GM18870 (cell line): ENCODE measurements around the gene SEC22A.
"Not testable (repeated sequence)": the region's sequence is repeated elsewhere in the genome, so short reads cannot be mapped to it uniquely, and the experiment has no call there.

Experiments used
- ATAC-seq: cut with Tn5 transposase; IDR thresholded peaks from one replicate; pipeline ENCODE4 v1.9.1; 2021; ENCODE audit warnings: moderate library complexity; ENCODE audit not compliant: unreplicated experiment

The SEC22A gene

DNA sequence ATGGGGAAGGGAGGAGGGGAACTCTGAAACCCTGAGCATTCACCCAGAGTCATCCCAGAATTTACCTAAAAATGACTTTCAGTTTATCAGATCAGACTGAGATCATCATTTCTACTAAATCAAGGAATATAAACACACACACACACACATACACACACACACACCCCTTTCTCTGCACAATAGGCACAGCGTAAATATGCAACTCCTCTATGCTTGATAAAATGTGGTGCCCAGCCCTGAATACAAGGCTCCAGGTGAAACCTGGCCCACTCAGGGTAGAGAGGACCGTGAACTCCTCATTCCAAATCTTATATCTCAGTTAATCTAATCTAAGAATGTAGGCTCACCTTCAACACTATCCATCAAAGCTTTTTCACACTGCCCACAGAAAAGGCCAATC lies 31.8 kb upstream of the SEC22A start:
- ATAC-seq = no peak

DNA sequence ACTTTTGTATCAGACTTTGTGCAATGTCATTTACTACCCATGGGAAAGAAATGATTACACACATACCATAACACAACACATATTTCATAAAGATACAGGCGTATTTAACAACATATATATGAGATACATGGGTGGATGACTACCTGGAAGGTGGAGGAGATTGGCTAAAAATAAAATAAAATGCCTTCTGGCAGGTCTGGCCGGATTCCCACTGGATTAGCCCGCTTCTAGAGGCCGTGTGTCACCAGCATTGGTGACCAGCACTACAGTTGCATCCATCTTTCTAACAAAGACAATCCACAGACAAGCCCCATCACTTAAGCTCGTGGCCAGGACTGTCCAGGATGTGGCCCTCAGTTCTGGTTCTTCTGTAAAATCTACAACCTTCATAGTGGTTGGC lies 21.0 kb upstream of the SEC22A start:
- no peak for ATAC-seq

DNA sequence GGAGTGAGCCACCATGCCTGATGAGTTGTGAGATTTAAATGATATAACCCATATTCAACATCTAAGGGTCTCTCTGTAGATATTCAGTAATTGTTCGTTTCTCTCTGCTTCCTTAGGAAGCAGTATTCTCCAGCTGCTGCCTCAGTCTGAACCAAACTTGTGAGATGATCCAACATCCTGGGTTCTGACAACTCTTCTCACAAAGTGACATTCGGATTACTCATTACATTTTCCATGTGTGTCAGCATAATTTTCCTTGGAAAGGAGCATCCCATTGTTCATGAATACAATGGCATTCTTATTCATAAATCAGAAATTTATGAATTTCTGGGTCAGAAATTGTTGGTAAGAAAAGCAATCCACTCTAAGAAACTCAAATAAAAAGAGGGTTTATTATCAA lies 15.0 kb upstream of the SEC22A start:
- ATAC-seq = no peak

DNA sequence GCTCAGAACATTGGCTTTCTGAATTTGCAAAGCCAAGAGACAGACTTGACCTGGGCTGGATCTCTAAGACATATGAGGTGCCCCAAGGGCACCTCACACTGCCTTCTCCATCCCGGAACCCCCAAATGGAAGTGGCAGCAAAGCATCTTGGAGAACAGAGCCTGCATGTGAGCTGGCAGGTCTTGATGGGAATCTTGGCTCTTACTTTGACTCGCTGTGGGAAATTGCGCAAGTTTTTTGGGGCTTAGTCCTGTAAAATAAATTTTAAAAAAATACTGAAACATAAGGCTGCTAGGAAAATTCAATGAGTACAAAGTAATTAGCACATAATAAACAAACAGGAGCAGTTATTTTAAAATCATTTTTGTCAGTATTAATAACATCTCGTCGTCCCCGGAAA lies 13.7 kb upstream of the SEC22A start:
- ATAC-seq = no peak

DNA sequence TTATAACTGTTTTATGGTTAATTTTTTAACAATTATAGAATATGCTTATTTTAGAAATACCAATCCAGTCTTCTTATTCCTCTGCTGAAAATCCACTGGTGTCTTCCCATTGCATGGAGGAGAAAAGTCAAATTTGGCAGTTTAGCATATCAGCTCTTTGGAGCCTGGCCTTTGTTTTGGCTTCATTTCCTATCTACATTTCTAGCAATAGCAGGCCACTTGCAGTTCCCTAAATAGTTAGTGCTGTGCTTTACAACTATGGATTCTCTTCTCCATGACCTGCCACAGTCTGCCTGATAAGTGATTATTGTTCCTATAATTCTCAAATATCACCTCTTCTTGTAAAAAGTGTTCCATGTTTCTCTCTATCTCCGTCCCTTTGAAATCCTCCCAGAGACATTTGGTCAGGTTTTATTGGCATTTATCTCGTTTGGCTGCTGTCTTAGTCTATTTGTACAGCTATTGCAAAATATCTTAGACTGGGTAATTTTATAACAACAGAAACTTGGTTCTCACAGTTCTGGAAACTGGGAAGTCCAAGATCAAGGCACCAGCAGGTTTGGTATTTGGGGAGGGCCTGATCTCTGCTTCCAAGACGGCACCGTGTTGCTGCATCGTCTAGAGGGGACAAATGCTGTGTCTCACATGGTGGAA lies 8.2 kb upstream of the SEC22A start:
- ATAC-seq = no peak

DNA sequence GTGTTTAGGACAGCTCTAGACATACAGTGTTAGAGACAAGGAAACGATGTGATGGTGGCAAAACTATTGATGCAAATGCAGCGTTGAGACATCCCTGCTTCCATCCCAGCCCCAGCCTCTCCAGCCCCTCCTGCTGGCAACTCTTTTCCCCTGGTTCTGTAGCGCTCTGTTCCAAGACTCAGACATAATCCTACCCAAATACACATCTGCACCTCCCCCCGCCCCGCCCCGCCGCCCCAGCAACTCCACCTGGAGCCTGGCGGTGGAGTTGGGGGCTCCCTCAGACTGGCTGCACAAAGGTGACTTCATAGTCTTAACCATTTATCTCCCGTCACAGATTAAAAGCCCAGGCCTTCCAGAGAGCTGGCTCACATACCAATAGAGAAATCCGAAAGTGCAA lies 7.2 kb upstream of the SEC22A start:
- no peak for ATAC-seq

DNA sequence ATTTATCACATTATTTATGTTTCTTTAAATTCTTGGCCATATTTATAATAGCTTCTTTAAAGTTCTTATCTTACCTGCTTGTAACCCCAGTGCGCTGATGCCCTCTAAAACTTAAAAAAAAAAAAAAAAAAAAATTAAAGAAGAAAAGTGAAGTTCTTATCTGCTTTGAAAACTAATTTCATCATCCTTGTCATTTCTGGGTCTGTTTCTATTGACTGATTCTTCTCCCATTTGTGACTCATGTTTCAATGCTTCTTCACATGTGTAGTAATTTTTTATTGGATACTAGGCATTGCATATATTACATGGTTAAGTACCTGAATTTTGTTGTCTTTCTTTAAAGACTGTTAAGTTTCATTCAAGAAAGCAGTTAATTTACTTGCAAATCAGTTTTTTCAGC lies 3.4 kb upstream of the SEC22A start:
- no peak for ATAC-seq

DNA sequence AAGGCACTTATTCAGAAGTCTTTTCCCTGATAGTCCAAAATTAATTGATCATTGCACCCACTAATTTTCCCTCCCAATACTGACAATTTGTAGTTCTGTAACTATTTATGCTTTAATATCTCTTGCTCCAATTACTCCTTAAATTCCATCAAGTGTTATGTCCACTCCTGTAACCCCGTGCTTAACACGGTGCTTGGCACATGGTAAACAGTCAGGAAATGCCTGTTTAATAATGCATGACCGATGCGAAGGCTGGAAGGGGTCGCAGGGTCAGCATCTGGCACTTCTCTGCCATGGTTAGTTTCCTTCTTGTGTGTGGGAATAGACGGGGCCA lies 553 bp upstream of the SEC22A start:
- no peak for ATAC-seq

DNA sequence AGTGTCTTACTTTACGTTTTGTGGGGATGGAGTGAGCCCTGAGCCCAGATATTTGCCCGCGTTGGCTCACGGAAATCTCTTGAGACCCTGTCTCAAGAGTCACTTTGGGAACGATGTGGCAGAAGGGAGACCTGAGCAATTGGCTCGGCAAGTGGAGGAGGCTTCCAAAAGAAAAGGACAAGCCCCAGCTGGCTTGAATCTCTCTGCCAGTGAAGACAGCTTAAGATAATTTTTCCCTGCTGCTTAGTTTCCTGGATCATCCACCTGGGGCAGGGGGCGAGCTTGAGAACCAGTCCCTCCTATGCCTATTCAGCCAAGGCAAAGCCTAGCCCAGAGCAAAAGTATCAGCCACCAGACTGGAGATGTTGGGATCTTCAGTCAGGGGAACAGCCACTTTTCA lies 708 bp downstream of the SEC22A start:
- ATAC-seq = no peak

DNA sequence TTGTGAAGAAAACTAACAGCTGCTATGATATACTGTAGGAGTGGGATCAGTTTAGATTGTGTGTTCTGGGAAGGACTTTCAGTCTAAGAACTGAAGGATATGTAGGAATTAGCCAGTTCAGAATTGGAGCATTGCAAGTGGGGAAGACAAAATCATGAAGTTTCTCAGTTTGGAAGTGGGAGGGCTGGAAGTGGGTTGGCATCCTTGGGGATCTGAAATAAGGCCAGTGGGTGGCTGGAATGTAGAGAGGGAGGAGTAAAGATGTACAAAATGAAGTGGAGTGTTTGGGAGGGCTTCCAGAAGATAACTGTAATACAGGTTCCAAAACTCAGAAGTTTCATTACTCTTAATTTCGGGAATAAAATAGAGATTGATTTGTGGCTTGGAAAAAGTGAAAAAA lies 17.2 kb downstream of the SEC22A start:
- ATAC-seq = no peak

DNA sequence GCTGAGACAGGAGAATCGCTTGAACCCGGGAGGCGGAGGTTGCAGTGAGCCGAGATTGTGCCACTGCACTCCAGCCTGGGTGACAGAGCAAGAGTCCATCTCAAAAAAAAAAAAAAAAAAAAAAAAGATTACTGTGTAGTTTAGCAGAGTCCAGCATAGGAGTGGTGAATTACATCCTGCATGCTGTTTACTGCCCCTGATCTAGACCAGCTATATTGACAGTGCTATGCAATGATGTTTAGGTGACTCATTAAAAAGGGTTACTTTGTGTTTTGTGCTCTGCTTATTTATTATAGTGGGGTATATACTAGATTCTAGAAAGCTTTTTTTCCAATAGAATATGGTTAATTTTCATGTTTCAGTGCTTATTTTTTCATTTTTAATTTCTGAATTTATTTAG lies 19.6 kb downstream of the SEC22A start:
- not testable (repeated sequence) for ATAC-seq

DNA sequence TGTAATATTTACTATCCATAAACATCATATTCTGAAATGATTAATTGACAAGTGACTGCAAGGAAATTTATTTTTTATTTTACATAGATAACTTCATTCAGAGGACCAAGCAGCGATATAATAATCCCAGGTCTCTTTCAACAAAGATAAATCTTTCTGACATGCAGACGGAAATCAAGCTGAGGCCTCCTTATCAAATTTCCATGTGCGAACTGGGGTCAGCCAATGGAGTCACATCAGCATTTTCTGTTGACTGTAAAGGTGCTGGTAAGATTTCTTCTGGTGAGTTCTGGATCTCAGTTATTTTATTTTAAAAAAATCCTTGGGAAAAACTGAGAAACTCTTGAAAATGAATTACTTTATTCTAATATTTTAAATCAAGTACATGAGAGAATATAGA lies 23.3 kb downstream of the SEC22A start:
- no peak for ATAC-seq

DNA sequence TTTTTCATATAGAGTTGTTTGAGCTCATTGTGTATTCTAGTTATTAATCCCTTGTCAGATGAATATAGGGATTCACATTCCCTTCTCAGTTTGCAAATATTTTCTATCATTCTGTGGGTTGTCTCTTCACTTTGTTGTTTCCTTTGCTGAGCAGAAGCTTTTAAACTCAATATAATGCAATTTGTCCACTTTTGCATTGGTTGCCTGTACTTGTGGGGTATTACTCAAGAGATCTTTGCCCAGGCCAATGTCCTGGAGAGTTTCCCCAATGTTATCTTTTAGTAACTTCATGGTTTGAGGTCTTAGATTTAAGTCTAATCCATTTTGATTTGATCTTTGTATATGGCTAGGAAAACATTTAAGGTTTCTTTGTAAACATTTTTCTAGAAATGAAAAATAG lies 24.8 kb downstream of the SEC22A start:
- no peak for ATAC-seq

DNA sequence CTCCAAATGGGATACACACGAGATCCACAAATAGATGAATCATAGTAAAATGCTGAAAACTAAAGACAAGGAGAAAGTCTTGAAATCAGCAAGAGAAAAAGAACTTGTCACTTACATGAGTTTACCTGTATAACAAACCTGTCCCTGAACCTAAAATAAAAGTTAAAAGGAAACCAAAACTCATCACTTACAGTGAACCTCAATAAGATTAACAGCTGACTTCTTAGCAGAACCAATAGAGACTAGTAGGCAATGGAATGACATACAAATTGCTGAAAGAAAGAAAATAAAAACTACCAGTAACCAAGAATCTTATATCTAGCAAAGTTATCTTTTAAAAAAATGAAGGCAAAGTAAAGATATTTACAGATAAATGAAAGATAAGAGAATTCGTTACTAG lies 27.4 kb downstream of the SEC22A start:
- no peak for ATAC-seq

DNA sequence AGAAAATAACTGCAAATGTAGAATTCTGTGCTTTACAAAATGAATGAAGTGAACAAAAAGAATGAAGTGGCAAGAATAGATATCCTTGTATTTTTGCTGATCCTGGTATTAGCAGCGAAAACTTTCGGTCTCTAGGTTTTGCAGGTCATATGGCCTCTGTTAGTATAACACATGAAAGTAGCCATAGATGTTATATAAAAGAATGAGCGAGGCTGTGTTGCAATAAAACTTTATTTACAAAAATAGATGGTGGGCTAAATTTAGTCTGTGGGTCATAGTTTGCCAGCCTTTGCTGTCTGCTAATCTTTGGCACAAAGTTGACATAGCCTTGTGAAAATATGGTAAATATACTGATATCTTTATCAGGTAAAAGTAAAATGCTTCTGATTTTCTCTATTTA lies 35.2 kb downstream of the SEC22A start:
- no peak for ATAC-seq

DNA sequence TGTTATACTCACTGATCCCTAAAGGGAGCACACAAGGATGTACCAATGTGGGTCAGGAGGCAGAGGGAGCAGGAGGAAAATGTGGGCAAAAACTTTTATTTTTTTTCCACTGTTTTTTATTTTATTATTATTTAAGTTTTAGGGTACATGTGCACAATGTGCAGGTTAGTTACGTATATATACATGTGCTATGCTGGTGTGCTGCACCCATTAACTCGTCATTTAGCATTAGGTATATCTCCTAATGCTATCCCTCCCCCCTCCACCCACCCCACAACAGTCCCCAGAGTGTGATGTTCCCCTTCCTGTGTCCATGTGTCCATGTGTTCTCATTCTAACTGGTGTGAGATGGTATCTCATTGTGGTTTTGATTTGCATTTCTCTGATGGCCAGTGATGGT lies 37.4 kb downstream of the SEC22A start:
- not testable (repeated sequence) for ATAC-seq

DNA sequence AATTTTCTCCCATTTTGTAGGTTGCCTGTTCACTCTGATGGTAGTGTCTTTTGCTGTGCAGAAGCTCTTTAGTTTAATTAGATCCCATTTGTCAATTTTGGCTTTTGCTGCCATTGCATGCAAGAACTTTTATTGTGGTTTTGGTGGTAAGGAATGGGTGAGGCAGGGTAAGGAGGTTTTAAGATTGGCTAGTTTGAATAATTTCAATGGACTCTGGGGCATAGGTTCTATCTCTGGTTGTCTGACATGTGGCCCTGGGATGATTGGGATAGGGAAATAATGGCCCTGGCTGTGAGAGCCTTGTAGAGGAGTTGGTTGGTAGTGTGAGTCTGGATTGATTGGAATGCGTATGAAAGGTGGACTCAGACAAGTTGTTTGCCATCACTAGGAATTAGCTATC lies 38.0 kb downstream of the SEC22A start:
- ATAC-seq = no peak

DNA sequence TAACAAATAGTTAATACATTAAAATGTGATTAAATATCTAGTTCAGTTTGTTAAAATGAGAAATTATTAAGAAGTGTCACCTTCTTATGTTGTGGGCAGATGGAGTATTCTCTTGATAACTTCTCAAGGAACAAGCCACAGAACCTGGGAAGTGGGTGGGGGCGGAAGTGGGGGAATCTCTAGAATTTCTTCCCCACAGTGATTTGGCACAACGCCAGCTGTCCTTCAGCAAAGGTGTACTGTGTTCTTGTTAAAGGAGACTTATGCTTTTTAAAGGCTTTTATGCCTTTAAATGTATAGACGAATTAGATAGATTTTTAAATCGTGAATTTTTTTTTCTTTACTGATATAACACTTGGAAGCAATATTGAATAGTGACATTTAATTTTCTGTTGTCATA lies 42.4 kb downstream of the SEC22A start:
- no peak for ATAC-seq

DNA sequence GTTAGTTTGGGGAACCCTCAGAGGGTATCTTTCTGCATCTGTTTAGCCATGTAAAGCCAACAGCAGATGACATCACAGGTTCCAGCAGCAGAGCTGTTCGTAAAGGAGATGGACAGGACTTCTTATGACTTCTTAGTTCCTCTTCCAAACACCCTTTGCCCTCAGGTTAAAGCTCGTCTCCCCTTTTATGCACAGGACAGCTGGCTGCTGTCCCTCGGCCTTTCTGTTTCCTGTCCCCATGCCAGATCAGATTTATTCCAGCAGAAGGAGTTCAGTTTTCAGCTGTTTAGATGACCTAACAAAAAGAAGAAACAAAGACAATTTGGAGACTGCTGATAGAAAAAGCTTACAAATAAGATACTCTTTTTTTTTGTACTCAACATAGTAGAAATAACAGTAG lies 45.1 kb downstream of the SEC22A start:
- no peak for ATAC-seq

DNA sequence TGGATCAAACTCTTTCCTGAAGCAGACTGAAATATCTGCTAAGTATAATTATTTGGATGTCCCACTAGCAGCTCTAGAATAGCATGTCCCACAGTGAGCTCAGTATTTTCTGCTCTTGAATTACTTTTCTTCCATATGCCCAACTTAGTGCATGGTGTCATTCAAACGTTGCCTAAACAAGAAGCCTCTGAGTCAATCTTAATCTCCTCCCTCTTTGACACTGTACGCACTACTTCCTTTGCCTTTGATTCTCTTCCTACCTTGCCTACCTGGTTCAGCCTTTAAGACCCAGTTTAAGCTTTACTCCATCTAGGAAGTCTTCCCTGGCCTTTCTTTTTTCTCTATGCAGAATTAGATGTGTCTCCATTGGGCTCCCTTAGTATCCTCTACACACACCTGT lies 54.5 kb downstream of the SEC22A start:
- no peak for ATAC-seq

DNA sequence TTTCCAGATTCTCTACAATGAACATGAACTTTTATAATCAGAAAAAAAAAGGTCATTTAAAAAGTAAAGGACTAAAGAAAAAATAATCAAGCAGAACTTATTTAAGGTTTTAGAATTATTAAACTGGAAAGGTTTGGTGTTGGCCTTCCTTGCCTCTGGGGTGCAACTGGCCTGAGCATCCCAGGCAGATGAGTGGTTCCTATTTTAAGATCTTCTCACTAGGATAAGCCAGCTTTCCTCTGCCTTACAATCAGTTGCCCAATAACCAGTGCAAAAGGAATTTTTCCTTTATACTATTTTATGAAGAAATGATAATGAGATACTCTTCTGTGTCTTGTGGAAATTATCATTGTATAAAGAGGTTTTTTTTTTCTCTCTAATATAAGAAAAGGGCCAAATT lies 56.6 kb downstream of the SEC22A start:
- ATAC-seq = no peak

DNA sequence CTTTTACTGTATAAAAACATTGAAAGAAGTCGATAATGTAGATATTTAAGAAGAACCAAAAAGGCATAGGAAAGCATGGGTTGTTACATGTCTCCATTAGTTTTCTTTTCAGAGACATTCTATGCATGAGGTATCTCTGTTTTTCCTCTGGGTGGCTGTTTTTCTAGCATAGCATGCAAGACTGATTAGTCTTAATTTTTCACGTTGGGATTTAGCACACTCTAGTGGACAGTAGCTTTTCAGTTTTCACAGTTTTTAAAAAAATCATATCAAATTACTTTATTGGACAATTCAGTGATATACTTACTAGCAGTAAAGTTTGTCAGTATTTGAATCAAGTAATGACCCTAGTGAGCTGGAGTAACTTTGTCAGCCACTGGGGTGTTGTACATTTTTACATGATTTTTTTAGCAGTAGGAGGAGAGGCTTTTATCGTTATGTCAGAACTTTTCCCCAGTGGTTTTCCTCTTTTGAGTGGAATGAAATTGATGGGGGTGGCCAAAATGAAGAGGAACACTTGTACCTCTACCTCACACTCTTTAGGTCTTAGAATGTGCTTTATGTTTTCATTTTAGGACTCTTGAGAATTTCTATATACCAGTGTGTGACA lies 57.2 kb downstream of the SEC22A start:
- ATAC-seq = no peak

DNA sequence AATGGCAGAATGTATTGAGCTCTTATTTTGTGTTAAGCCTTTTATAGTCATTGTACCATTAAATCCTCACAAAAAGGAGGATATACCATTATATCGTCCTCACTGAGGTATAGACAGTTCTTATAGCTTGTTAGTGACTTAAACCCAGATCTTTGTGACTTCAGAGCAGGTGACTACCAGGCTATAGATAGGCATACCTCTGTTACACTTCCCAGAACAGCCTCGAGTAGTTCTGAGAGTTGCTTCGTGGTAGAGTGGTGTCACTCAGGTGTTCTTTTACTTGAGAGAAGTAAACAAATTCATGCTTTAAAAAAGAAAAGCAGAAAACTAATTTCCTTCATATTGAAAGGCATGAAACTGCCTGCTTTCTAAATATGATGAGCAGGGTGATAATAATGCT lies 59.9 kb downstream of the SEC22A start:
- ATAC-seq = no peak
